SU-DHL-6 (cell line): ENCODE data around the gene MOV10.
"Not testable (repeated sequence)": the region's sequence is repeated elsewhere in the genome, so short reads cannot be mapped to it uniquely, and the experiment has no call there.

Experiments
- H2AFZ ChIP-seq: fragments of 200-600 bp; sonication (generic); 2 replicates; pipeline ENCODE4 v1.6.1; 2014; ENCODE audit warnings: low read depth, mild to moderate bottlenecking, moderate library complexity, mixed read lengths, antibody characterized with exemption, low read length; ENCODE audit not compliant: severe bottlenecking
- H3F3A ChIP-seq: fragments of 200-600 bp; shearing (Covaris generic); 2 replicates; pipeline ENCODE4 v1.6.0; 2016; ENCODE audit warnings: antibody characterized with exemption, mild to moderate bottlenecking; ENCODE audit not compliant: insufficient read depth
- H3K27ac ChIP-seq: fragments of 200-600 bp; sonication (generic); 2 replicates; pipeline ENCODE4 v1.5.1; 2016; ENCODE audit warnings: low read depth, mild to moderate bottlenecking, low read length, moderate library complexity, mixed read lengths
- H3K27me3 ChIP-seq: fragments of 200-600 bp; sonication (generic), shearing (Covaris generic); 2 replicates; pipeline ENCODE4 v1.6.0; 2014; ENCODE audit warnings: mild to moderate bottlenecking, low read length
- H3K36me3 ChIP-seq: fragments of 200-600 bp; sonication (generic); 2 replicates; pipeline ENCODE4 v1.6.1; 2014; ENCODE audit warnings: mild to moderate bottlenecking, low read length, mixed read lengths
- H3K4me2 ChIP-seq: fragments of 300-600, 200-600 bp; shearing (Covaris generic), sonication (generic); 2 replicates; pipeline ENCODE4 v1.6.0; 2014; ENCODE audit warnings: low read length, low read depth, mild to moderate bottlenecking; ENCODE audit not compliant: poor library complexity, severe bottlenecking
- H3K4me3 ChIP-seq: fragments of 200-600 bp; sonication (generic); 2 replicates; pipeline ENCODE4 v1.5.1; 2014; ENCODE audit warnings: antibody characterized with exemption, low read length, mild to moderate bottlenecking, mixed read lengths; ENCODE audit not compliant: insufficient read depth, poor library complexity, severe bottlenecking
- H3K79me2 ChIP-seq: fragments of 200-600 bp; sonication (generic); 2 replicates; pipeline ENCODE4 v1.6.1; 2014; ENCODE audit warnings: mild to moderate bottlenecking, low read length, moderate library complexity; ENCODE audit not compliant: insufficient read depth
- H3K9ac ChIP-seq: fragments of 200-600 bp; sonication (generic); 2 replicates; pipeline ENCODE4 v1.7.0; 2014; ENCODE audit warnings: mild to moderate bottlenecking, low read length
- H3K9me2 ChIP-seq: fragments of 200-600 bp; sonication (generic); replicated peaks from 2 replicates; pipeline ENCODE4 v1.6.1; 2014; ENCODE audit warnings: low read length; ENCODE audit not compliant: insufficient read depth
- H3K9me3 ChIP-seq: fragments of 200-600 bp; sonication (generic); 2 replicates; pipeline ENCODE4 v1.6.1; 2014; ENCODE audit warnings: low read length, mixed read lengths; ENCODE audit not compliant: insufficient read depth
- H4K20me1 ChIP-seq: fragments of 200-600 bp; sonication (generic); 2 replicates; pipeline ENCODE4 v1.6.1; 2014; ENCODE audit warnings: low read depth, mild to moderate bottlenecking, antibody characterized with exemption, low read length, moderate library complexity, mixed read lengths
- EZH2phosphoT487 ChIP-seq: fragments of 200-600 bp; sonication (generic), shearing (Covaris generic); conservative IDR thresholded peaks from 2 replicates; pipeline ENCODE4 v1.6.1; 2018; ENCODE audit warnings: mild to moderate bottlenecking, antibody characterized with exemption, low read length, moderate library complexity, mixed read lengths
- TF ChIP-seq, protein P1 (sequence below): fragments of 200-600 bp; sonication (generic); IDR thresholded peaks from one replicate; pipeline ENCODE4 v1.5.1; 2017; ENCODE audit warnings: antibody characterized with exemption, mild to moderate bottlenecking, low read length, moderate library complexity; ENCODE audit not compliant: insufficient read depth, poor library complexity, severe bottlenecking

Gene MOV10

DNA sequence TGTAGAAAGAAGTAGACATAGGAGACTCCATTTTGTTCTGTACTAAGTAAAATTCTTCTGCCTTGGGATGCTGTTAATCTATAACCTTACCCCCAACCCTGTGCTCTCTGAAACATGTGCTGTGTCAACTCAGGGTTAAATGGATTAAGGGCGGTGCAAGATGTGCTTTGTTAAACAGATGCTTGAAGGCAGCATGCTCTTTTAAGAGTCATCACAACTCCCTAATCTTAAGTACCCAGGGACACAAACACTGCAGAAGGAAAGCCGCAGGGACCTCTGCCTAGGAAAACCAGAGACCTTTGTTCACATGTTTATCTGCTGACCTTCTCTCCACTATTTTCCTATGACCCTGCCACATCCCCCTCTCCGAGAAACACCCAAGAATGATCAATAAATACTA, 54.6 kb downstream of the MOV10 start:
- not testable (repeated sequence) for H3K9me3 ChIP-seq, H4K20me1 ChIP-seq, H3K79me2 ChIP-seq, H2AFZ ChIP-seq, H3K27me3 ChIP-seq, H3K36me3 ChIP-seq, H3K4me3 ChIP-seq, H3K4me2 ChIP-seq, H3F3A ChIP-seq, H3K27ac ChIP-seq, H3K9ac ChIP-seq, H3K9me2 ChIP-seq

DNA sequence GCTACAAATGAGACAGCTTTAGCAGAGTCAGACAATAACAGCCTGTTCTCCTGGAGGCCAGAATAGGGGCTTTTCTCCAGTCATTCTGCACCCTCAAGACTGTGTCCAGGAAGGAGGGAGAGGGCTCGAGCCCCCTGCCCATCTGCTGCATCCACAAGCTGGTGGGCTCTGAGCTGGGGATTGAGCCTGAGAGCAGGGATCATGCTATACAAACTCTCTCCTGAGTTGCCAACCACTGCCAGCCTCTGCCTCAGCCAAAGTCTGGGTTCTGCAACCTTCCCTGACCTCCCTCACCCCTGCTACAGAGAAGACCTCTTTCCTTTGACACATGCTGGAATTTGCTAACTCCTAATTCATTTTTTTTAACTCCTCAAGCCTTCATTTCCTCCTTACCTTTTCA, 55.5 kb downstream of the MOV10 start:
- Histone ChIP-seq H3K36me3 (no peaks in the 10 kb centered on the region), H3K4me2 (no peak overlapping the region)

DNA sequence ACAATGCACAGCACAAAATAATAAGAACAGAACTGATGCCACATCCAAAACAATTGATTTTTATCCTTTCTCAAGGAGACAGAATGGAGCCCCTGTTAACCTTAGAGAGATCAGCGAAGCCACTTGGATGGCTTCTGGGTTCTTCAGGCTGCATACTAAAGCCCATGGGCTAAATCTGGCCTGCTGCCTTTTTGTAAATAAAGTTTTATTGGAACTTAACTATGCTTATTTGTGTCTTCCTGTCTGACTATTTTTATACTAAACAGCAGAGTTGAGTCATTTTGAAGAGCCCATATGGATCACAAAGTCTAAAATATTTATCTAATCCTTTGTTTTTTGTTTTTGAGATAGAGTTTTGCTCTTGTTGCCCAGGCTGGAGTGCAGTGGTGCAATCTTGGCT, 57.0 kb downstream of the MOV10 start:
- Histone ChIP-seq H3K9me3 (no peaks in the 10 kb centered on the region), H4K20me1 (no peaks in the 10 kb centered on the region), H3K4me3 (no peak overlapping the region), H3K27ac (no peak overlapping the region), H3K4me2 (no peak overlapping the region), H3K36me3 (no peaks in the 10 kb centered on the region), H3F3A (no peaks in the 10 kb centered on the region), H3K9ac (no peak overlapping the region), H2AFZ (no peak overlapping the region), H3K9me2 (no peaks in the 10 kb centered on the region), H3K27me3 (no peaks in the 10 kb centered on the region), H3K79me2 (no peaks in the 10 kb centered on the region)
- no peak for TF ChIP-seq EZH2phosphoT487
- TF ChIP-seq, protein P1, sequence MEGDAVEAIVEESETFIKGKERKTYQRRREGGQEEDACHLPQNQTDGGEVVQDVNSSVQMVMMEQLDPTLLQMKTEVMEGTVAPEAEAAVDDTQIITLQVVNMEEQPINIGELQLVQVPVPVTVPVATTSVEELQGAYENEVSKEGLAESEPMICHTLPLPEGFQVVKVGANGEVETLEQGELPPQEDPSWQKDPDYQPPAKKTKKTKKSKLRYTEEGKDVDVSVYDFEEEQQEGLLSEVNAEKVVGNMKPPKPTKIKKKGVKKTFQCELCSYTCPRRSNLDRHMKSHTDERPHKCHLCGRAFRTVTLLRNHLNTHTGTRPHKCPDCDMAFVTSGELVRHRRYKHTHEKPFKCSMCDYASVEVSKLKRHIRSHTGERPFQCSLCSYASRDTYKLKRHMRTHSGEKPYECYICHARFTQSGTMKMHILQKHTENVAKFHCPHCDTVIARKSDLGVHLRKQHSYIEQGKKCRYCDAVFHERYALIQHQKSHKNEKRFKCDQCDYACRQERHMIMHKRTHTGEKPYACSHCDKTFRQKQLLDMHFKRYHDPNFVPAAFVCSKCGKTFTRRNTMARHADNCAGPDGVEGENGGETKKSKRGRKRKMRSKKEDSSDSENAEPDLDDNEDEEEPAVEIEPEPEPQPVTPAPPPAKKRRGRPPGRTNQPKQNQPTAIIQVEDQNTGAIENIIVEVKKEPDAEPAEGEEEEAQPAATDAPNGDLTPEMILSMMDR, result no peak

More for the DNA sequence above, 55.5 kb downstream of the MOV10 start:
- no peaks in the 10 kb centered on the region for H3F3A ChIP-seq
- no peaks in the 10 kb centered on the region for H3K9me2 ChIP-seq
- no peaks in the 10 kb centered on the region for H3K9me3 ChIP-seq
- H3K79me2 ChIP-seq, result no peaks in the 10 kb centered on the region
- H3K4me3 ChIP-seq, result no peak overlapping the region
- no peaks in the 10 kb centered on the region for H4K20me1 ChIP-seq
- no peak overlapping the region for H3K27ac ChIP-seq
- TF ChIP-seq, protein P1, result no peak
- no peak for TF ChIP-seq EZH2phosphoT487
- H3K27me3 ChIP-seq, result no peaks in the 10 kb centered on the region
- no peak overlapping the region for H3K9ac ChIP-seq
- no peak overlapping the region for H2AFZ ChIP-seq

DNA sequence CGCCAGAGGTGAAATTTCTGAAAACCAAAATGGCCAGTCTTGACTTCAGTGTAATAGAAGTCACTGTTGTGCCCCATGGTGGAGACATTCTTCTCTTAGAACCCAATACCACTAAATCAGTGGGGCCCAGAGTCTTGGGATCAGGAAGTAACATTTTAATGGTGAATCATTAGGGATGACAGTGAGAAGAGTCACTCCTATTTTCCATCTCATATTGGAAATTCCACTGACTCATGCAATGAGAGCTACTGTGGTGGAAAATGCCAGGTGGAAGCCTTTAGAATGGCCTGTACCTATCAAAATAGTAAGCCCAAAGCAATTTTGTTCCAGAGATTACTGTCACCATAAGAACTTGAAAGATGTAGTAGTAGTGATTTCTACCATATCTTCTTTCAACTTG, 61.3 kb downstream of the MOV10 start:
- H3K27ac ChIP-seq, result no peak overlapping the region
- no peaks in the 10 kb centered on the region for H3F3A ChIP-seq

More for the DNA sequence above, 61.3 kb downstream of the MOV10 start:
- no peak overlapping the region for H3K4me2 ChIP-seq
- H3K9ac ChIP-seq, result no peak overlapping the region
- no peaks in the 10 kb centered on the region for H3K9me3 ChIP-seq
- H3K9me2 ChIP-seq, result no peaks in the 10 kb centered on the region
- H4K20me1 ChIP-seq, result no peaks in the 10 kb centered on the region
- H3K27me3 ChIP-seq, result no peaks in the 10 kb centered on the region
- no peak for TF ChIP-seq EZH2phosphoT487
- TF ChIP-seq, protein P1, result no peak
- no peaks in the 10 kb centered on the region for H3K36me3 ChIP-seq
- H3K4me3 ChIP-seq, result no peak overlapping the region
- H2AFZ ChIP-seq, result no peak overlapping the region
- no peaks in the 10 kb centered on the region for H3K79me2 ChIP-seq
